Endothelial cell (in vitro differentiated cells): Measurements from ENCODE around the gene OTOGL. TPM values are rescaled to one million over a fixed set of nuclear protein-coding genes. Genes with fewer than 3 reads are reported as not detected.

Experiments
- DNase-seq: peaks from one replicate; pipeline ENCODE4 v3.0.0; 2021; ENCODE audit warnings: low spot score
- H3K27ac Mint-ChIP-seq: one replicate; pipeline ENCODE4 v1.8.0; 2021; ENCODE audit warnings: mixed read lengths, inconsistent platforms; ENCODE audit not compliant: unreplicated experiment
- H3K27me3 Mint-ChIP-seq: one replicate; pipeline ENCODE4 v1.8.0; 2021; ENCODE audit warnings: mild to moderate bottlenecking, moderate library complexity, mixed read lengths, inconsistent platforms; ENCODE audit not compliant: unreplicated experiment
- H3K36me3 Mint-ChIP-seq: one replicate; pipeline ENCODE4 v1.8.0; 2021; ENCODE audit warnings: mild to moderate bottlenecking, low read depth, mixed read lengths, inconsistent platforms; ENCODE audit not compliant: unreplicated experiment
- H3K4me1 Mint-ChIP-seq: one replicate; pipeline ENCODE4 v1.8.0; 2021; ENCODE audit warnings: mild to moderate bottlenecking, mixed read lengths, inconsistent platforms; ENCODE audit not compliant: unreplicated experiment
- H3K4me3 Mint-ChIP-seq: one replicate; pipeline ENCODE4 v1.8.0; 2021; ENCODE audit warnings: mild to moderate bottlenecking, mixed read lengths, inconsistent platforms; ENCODE audit not compliant: unreplicated experiment
- H3K9me3 Mint-ChIP-seq: one replicate; pipeline ENCODE4 v1.8.0; 2021; ENCODE audit warnings: mixed read lengths, inconsistent platforms; ENCODE audit not compliant: unreplicated experiment
- CTCF ChIP-seq: fragments of 200-600 bp; sonication (generic); IDR thresholded peaks from one replicate; pipeline ENCODE4 v1.5.0; 2021; ENCODE audit warnings: antibody characterized with exemption; ENCODE audit not compliant: unreplicated experiment
- total RNA-seq: library from RNA; stranded (reverse); fragmentation: NEBNext Ultra II Directional; extraction: Animal tissue kit (Norgen Biotek cat#: 25700); gene quantifications from one replicate; pipeline ENCODE4 v1.2.1, GENCODE V29; 2021; ENCODE audit not compliant: unreplicated experiment

OTOGL gene
- total RNA-seq, 1 donor from 2014 or later, result 0.31 TPM

DNA sequence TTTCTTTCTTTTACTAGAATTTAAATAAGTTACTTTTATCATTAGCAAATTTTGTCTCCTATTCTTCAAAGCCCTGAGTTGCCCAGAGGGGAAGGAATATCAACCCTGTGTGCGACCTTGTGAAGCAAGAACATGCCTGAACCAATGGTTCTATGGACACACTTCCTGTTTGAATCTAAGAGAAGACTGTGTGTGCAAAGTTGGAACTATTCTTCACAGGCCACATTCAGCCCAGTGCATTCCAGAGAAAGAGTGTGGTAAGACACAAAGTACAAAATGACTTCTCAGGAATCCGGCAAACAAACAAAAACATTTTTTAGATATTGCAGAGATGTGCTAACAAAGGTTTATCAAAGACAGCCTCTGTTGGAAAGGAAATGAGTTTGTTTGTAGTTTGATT lies 253.9 kb downstream of the OTOGL start:
- TF ChIP-seq CTCF, result no peak
- no peak for DNase-seq
- H3K36me3 Mint-ChIP-seq, result no peaks in the 10 kb centered on the region
- H3K4me1 Mint-ChIP-seq, result peaks cover 9% of the 10 kb centered on the region
- H3K27ac Mint-ChIP-seq, result no peak overlapping the region
- H3K4me3 Mint-ChIP-seq, result no peak overlapping the region
- no peaks in the 10 kb centered on the region for H3K9me3 Mint-ChIP-seq
- peaks cover 1% of the 10 kb centered on the region for H3K27me3 Mint-ChIP-seq

DNA sequence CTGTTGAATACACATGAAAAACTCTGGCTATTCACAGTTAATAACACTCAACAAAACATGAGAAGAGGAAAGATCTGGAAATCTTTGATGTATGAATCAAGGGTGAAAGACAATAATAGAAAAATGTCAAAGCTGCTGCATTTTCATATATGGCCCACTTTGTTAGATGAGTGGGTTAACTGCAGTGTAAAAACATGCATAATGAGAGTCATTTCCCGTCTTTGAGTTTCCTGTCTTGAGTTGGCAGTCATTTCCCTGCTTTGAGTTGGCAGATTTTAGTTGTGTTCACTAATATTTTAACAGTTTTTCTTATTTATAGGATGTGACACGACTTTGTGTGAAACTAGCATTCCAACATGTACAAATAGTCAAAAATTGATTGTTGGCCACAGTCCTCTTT lies 256.8 kb downstream of the OTOGL start:
- TF ChIP-seq CTCF, result no peak
- no peaks in the 10 kb centered on the region for H3K9me3 Mint-ChIP-seq
- no peaks in the 10 kb centered on the region for H3K36me3 Mint-ChIP-seq
- DNase-seq, result no peak
- H3K4me3 Mint-ChIP-seq, result no peak overlapping the region
- no peaks in the 10 kb centered on the region for H3K27me3 Mint-ChIP-seq
- peak overlapping the region; percentile 58 for H3K27ac Mint-ChIP-seq
- peaks cover 9% of the 10 kb centered on the region for H3K4me1 Mint-ChIP-seq

DNA sequence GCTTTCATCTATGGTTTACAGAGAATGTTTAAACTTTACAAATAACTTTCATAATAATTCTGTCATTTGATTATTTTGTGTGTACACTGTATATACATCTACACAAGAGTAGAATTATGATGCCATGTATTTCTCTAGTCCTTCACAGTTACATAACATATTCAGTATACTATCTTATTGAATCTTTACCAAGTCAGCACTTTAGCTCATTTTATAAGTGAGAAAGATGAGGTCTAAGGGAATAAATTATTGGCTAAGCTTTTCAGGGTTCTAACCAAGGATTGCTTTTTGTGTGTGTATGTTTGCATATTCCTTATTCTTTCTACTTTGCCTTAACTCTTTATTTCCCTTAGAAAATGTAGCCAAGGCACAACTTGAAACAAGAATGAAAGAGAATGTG lies 260.4 kb downstream of the OTOGL start:
- DNase-seq, result no peak
- H3K4me1 Mint-ChIP-seq, result peaks cover 9% of the 10 kb centered on the region
- no peak overlapping the region for H3K4me3 Mint-ChIP-seq
- no peaks in the 10 kb centered on the region for H3K9me3 Mint-ChIP-seq
- H3K27ac Mint-ChIP-seq, result no peak overlapping the region
- no peaks in the 10 kb centered on the region for H3K36me3 Mint-ChIP-seq
- no peaks in the 10 kb centered on the region for H3K27me3 Mint-ChIP-seq
- no peak for TF ChIP-seq CTCF

DNA sequence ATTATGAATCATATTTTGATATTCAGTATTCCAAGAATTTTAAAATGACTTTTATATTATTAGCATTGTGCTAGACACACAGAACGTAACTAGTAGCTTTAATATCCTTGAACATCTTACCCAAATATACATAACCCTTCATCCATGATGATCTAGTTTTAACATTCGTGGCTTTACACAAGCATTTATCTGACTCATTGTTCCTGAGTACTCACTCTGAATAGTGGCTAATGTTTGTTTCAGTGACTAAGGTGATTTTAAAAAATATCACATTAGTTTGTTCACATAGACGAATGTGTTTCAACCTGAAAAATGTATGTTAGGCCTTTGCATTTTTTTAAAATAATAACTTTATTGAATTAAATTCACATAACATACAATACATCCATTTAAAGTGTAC lies 264.7 kb downstream of the OTOGL start:
- Mint-ChIP-seq H3K36me3 (no peaks in the 10 kb centered on the region), H3K4me1 (no peaks in the 10 kb centered on the region), H3K4me3 (no peak overlapping the region), H3K9me3 (no peaks in the 10 kb centered on the region), H3K27me3 (no peaks in the 10 kb centered on the region), H3K27ac (no peak overlapping the region)
- TF ChIP-seq CTCF, result no peak
- no peak for DNase-seq

DNA sequence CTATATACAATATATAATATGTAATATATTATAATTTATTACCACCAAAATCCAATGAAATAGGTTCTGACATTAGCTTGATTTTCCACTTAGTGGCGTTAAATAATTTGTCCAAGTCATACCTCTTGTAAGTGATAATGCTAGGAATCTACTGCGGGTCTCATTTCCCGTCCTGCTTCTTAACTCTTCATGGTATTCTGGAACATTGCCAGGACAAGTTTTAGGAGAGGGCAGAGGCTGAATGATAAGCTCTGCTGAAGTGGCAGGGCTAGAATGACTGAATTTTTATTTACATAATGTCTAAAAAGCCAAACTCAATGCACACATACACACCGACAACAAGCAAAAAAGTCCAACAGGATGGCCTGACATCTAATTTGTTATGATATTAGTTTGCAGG lies 274.3 kb downstream of the OTOGL start:
- Mint-ChIP-seq H3K36me3 (no peaks in the 10 kb centered on the region), H3K27me3 (peaks cover 2% of the 10 kb centered on the region), H3K4me1 (no peaks in the 10 kb centered on the region), H3K4me3 (no peak overlapping the region), H3K27ac (no peak overlapping the region), H3K9me3 (no peaks in the 10 kb centered on the region)
- TF ChIP-seq CTCF, result no peak
- no peak for DNase-seq
